ENCODE data around the gene SNX25.

DNA sequence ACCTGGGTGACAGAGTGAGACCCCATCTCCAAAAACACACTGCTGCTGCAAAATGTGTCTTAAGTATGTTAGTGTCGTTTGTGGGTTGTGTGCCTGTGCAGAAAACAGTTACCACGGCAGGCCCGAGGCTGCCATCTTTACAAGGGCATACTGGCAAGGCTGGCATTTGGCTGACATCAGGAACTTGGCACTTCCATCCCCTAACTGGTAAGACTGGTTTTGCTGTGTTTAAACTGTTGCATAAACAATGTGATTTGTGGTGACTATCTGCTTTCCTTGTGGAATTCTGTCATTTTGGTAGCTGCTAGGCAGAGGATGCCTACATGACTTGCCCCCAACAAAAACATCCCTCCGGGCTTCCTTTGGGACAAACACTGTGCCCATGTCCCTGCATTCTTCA is 174.1 kb downstream of the SNX25 start:
- TF ChIP-seq, protein P1, sequence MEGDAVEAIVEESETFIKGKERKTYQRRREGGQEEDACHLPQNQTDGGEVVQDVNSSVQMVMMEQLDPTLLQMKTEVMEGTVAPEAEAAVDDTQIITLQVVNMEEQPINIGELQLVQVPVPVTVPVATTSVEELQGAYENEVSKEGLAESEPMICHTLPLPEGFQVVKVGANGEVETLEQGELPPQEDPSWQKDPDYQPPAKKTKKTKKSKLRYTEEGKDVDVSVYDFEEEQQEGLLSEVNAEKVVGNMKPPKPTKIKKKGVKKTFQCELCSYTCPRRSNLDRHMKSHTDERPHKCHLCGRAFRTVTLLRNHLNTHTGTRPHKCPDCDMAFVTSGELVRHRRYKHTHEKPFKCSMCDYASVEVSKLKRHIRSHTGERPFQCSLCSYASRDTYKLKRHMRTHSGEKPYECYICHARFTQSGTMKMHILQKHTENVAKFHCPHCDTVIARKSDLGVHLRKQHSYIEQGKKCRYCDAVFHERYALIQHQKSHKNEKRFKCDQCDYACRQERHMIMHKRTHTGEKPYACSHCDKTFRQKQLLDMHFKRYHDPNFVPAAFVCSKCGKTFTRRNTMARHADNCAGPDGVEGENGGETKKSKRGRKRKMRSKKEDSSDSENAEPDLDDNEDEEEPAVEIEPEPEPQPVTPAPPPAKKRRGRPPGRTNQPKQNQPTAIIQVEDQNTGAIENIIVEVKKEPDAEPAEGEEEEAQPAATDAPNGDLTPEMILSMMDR (IDR thresholded peaks at IDR 0.05), result no peak
- TF ChIP-seq POLR2AphosphoS5 (IDR thresholded peaks at IDR 0.05; ENCODE audit: low read depth, low read length), result no peak
